Measurements from ENCODE around the gene CCL24. TPM values are rescaled to one million over a fixed set of nuclear protein-coding genes. Genes with fewer than 3 reads are reported as not detected.
"Not testable (repeated sequence)": the region's sequence is repeated elsewhere in the genome, so short reads cannot be mapped to it uniquely, and the experiment has no call there.

Gene CCL24
- total RNA-seq, 1 experiment from 2014 or later: not detected

DNA sequence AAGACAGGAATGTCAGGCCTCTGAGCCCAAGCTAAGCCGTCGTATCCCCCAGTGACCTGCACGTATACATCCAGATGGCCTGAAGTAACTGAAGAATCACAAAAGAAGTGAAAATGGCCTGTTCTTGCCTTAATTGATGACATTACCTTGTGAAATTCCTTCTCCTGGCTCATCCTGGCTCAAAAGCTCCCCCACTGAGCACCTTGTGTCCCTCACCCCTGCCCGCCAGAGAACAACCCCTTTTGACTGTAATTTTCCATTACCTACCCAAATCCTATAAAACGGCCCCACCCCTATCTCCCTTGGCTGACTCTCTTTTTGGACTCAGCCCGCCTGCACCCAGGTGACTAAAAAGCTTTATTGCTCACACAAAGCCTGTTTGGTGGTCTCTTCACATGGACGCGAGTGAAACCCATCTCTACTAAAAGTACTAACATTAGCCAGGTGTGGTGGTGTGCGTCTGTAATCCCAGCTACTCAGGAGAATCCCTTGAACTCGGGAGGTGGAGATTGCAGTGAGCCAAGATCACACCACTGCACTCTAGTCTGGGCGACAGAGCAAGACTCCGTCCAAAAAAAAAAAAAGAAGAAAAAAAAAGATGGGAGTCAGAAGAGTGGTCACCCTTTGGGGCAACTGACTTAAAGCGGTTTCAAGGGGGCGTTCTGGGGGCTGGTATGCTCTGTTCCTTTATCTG is 25.3 kb downstream of the CCL24 start:
- not testable (repeated sequence) for DNase-seq (ENCODE audit: low spot score)

DNA sequence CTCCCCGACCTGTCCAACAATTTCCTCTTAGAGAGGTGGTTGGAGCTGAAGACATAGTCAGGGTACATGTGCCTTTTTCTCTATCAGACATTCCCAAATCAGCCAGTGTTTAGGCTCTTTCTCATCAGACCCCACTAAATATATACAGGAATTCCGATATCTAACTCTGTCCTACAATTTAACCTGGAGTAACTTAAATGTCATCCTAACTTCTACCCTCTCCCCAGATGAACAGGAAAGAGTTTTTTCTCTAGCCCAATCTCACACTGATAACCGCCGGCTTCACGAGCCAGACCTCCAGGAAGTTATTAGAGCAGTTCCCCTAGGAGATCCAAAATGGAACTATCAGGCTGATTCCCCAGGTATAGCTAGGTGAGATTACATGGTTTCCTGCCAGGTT is 30.5 kb downstream of the CCL24 start:
- not testable (repeated sequence) for DNase-seq (ENCODE audit: low spot score)

DNA sequence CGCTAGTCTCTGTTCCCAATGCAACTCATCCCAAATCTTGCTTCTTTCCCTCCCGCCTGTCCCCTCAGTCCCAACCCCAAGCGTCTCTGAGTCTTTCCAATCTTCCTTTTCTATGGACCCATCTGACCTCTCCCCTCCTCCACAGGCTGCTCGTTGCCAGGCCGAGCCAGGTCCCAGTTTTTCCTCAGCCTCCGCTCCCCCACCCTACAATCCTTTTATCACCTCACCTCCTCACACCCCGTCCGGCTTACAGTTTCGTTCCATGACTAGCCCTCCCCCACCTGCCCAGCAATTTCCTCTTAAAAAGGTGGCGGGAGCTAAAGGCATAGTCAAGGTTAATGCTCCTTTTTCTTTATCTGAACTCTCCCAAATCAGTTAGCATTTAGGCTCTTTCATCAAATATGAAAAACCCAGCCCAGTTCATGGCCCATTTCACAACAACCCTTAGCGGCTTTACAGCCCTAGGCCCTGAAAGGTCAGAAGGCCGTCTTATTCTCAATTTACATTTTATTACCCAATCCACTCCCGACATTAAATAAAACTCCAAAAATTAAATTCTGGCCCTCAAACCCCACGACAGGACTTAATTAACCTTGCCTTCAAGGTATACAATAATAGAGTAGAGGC is 32.8 kb downstream of the CCL24 start:
- DNase-seq (ENCODE audit: low spot score): not testable (repeated sequence)

DNA sequence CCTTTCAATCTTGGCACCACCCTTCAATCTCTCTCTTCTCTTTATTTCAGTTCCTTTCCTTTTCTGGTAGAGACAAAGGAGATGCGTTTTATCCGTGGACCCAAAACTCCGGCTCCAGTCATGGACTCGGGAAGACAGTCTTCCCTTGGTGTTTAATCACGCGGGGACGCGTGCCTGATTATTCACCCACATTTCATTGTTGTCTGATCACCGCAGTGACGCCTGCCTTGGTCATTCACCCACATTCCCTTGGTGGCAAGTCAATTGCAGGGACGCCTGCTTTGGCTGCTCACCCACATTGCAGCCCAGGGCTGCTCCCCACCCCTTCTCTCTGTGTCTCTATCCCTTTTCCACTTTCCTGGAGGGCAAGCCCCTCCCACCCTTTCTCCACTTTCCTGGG is 34.1 kb downstream of the CCL24 start:
- DNase-seq (ENCODE audit: low spot score): not testable (repeated sequence)

DNA sequence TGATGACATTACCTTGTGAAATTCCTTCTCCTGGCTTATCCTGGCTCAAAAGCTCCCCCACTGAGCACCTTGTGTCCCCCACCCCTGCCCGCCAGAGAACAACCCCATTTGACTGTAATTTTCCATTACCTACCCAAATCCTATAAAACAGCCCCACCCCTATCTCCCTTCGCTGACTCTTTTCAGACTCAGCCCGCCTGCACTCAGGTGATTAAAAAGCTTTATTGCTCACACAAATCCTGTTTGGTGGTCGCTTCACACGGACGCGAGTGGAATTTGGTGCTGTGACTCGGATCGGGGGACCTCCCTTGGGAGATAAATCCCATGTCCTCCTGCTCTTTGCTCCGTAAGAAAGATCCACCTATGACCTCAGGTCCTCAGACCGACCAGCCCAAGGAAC is 34.6 kb downstream of the CCL24 start:
- not testable (repeated sequence) for DNase-seq (ENCODE audit: low spot score)

DNA sequence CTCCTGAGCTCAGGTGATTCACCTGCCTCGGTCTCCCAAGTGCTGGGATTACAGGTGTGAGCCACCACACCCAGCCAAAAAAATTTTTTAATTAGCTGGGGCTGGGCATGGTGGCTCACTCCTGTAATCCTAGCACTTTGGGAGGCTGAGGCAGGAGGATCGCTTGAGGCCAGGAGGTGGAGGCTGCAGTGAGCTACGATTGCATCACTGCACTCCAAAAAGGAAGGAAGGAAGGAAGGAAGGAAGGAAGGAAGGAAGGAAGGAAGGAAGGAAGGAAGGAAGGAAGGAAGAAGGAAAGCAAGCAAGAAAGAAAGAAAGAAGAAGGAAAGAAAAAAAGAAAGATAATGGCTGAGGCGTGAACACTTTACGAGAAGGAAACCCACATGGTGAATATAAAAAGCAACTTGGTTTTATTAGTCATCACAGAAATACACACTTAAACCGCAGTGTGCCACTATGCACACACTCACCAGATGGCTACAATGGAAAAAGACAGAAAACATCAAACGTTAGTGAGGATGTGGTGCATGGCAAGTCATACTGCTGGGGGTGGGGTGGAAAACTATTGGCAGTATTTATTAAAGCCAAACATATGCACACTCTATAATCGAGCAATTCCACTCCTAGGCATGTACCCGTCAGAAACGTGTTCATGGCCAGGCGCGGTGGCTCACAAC is 37.2 kb downstream of the CCL24 start:
- peak; percentile 43 for DNase-seq (ENCODE audit: low spot score)

DNA sequence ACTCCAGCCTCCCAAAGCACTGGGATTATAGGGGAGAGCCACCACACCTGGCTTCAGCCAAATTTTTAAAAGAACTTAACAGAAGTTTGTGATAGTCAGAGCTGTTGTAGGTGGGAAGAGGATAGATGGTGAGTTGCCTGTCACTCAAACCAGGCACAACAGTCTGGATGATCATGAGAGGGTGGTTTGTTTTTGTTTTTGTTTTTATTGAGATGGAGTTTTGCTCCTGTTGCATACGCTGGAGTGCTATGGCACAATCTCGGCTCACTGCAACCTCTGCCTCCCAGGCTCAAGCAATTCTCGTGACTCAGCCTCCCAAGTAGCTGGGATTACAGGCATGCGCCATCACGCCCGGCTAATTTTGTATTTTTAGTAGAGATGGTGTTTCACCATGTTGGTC is 39.6 kb downstream of the CCL24 start:
- DNase-seq (ENCODE audit: low spot score): not testable (repeated sequence)

DNA sequence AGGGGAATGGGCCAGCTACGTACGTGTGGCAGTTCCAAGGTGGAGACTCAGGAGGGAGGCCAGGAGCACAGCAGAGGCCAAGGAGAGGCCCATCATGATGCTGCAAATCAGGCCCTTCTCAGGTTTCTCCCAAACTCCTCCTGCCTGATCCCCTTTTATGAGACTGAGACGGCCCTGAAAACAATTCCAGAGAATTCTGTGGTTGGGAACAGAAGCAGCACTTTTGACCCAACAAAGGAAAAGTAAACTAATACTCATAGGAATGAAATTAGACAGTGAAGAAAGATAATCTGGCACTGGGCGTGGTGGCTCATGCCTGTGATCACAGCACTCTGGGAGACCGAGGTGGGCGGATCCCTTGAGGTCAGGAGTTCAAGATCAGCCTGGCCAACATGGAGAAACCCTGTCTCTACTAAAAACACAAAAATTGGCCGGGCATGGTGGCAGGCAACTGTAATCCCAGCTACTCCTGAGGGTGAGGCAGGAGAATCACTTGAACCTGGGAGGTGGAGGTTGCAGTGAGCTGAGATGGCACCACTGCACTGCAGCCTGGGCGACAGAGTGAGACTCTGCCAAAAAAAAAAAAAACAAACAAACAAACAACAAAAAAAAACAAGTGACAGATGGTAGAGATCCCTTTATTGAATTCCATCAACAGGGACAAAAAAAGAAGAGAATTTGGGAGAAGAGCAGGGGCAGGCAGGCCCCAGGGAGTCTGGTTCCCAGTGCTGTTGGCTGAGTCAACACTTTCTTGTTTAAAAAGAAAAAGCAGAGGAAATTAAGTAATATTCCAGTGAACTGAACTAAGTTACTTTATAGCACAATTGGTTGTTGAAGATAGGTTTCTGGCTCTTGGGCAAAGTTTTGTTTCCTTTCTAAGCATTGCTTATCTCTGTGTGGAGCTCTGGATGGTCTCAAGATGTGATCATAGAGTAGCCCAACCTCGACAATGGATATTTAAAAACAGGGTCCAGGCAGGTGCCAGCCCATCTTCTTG is 41.2 kb downstream of the CCL24 start, which contains the start of gene CCL26:
Gene CCL26 (minus strand): TSS at position 131 of the 997 bp plus-strand sequence. CDS start 35 bp downstream, at position 96.
- DNase-seq (ENCODE audit: low spot score): no peak

DNA sequence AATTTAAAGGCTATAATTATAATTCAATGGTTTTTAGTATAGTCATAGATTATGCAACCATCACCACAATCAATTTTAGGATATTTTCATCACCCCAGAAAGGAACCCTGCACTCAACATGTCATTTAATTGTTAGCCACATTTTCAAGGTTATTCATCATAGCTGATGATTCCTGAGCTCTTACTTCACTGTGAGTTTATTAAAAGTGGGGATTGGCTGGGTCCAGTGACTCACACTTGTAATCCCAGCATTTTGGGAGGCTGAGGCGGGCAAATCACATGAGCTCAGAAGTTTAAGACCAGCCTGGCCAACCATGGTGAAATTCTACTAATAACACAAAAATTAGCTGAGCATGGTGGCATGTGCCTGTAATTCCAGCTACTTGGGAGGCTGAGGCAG is 42.4 kb downstream of the CCL24 start:
- DNase-seq (ENCODE audit: low spot score): no peak

DNA sequence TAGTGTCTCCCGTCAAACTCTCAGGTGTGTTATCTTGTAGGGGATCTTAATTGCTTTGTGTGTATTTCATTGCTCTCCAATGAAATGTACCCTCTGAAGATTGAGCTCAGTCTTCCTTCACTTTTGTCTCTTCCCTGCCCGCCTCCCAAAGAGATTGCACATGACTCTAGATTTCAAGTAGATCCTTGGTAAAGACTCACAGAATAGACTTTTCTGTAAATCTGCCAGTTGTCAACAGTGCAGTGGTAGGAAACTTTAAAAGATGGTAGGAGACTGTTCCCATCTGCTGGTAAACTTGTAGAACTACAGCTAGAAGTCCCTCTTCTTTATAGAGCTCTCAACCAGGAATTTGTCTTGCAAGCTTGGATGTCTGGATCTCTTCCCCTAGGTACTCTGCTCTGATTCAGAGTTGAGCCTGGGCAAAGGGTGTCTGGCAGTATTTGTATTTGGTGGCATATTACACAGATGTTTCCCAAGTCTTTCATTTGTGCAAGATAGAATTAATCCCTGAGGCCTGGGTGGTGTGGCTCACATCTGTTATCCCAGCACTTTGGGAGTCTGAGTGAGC is 51.2 kb downstream of the CCL24 start:
- DNase-seq (ENCODE audit: low spot score): peak; percentile 77

DNA sequence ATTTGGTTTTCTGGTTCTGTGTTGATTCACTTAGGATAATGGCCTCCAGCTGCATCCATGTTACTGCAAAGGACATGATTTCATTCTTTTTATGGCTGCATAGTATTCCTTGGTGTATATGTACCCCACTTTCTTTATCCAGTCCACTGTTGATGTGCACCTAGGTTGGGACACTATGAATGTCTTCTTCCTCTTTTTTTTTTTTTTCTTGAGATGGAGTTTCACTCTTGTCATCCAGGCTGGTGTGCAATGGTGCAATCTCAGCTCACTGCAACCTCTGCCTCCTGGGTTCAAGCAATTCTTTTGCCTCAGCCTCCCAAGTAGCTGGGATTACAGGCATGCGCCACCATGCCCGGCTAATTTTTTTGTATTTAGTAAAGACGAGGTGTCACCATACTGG is 51.8 kb downstream of the CCL24 start:
- DNase-seq (ENCODE audit: low spot score): not testable (repeated sequence)

Other genes starting within 250 kb of the CCL24 start
- 2.2 and 2.4 TPM in 2 replicates for gene HIP1, start 74.9 kb downstream of the CCL24 start, total RNA-seq (2014; rRNA removed; shearing (Covaris generic))
- not detected in 2 replicates for gene CCL26, start 41.6 kb downstream of the CCL24 start, total RNA-seq (2014; rRNA removed; shearing (Covaris generic))
- 53.8 and 58.7 TPM in 2 replicates for gene RHBDD2, start 65.2 kb upstream of the CCL24 start, total RNA-seq (2014; rRNA removed; shearing (Covaris generic))
- gene POR, start 101.3 kb upstream of the CCL24 start, total RNA-seq (2014; rRNA removed; shearing (Covaris generic)): 222 and 263 TPM in 2 replicates
- gene TMEM120A, start 180.8 kb upstream of the CCL24 start, total RNA-seq (2014; rRNA removed; shearing (Covaris generic)): 29.3 and 32.8 TPM in 2 replicates
- gene STYXL1, start 234.2 kb upstream of the CCL24 start, total RNA-seq (2014; rRNA removed; shearing (Covaris generic)): 38.3 and 44.2 TPM in 2 replicates
- 188 and 199 TPM in 2 replicates for gene MDH2, start 234.3 kb upstream of the CCL24 start, total RNA-seq (2014; rRNA removed; shearing (Covaris generic))